ENCODE data around the gene PABPC3.

The PABPC3 gene

GRCh38 chr13:25095851-25096453, at the start of gene PABPC3:
TSS of gene PABPC3 (plus strand) at chr13:25096136. CDS start at chr13:25096199, 63 bp downstream.
- no peak for DNase-seq (ENCODE audit: low spot score)

- peak; percentile 13 for DNase-seq (ENCODE audit: low spot score)
Observed at GRCh38 chr13:25046274-25046984, 49.5 kb upstream of the PABPC3 start.

GRCh38 chr13:25046985-25047511, 48.9 kb upstream of the PABPC3 start:
- peak; percentile 69 for DNase-seq (ENCODE audit: low spot score)

- no peak for DNase-seq (ENCODE audit: low spot score)
Observed at GRCh38 chr13:25051065-25051464, 44.9 kb upstream of the PABPC3 start.

GRCh38 chr13:25059166-25059565, 36.8 kb upstream of the PABPC3 start:
- DNase-seq (ENCODE audit: low spot score), result no peak

- DNase-seq (ENCODE audit: low spot score), result no peak
Observed at GRCh38 chr13:25059958-25060357, 36.0 kb upstream of the PABPC3 start.

- DNase-seq (ENCODE audit: low spot score), result no peak
Observed at GRCh38 chr13:25062479-25062878, 33.5 kb upstream of the PABPC3 start.

GRCh38 chr13:25064396-25064795, 31.5 kb upstream of the PABPC3 start:
- DNase-seq (ENCODE audit: low spot score), result no peak

GRCh38 chr13:25065974-25066770, 29.8 kb upstream of the PABPC3 start:
- DNase-seq (ENCODE audit: low spot score), result no peak

- DNase-seq (ENCODE audit: low spot score), result no peak
Observed at GRCh38 chr13:25067064-25067463, 28.9 kb upstream of the PABPC3 start.

GRCh38 chr13:25068810-25069209, 27.1 kb upstream of the PABPC3 start:
- DNase-seq (ENCODE audit: low spot score), result no peak

GRCh38 chr13:25069236-25069635, 26.7 kb upstream of the PABPC3 start:
- no peak for DNase-seq (ENCODE audit: low spot score)

- DNase-seq (ENCODE audit: low spot score), result no peak
Observed at GRCh38 chr13:25069911-25070310, 26.0 kb upstream of the PABPC3 start.

- DNase-seq (ENCODE audit: low spot score), result no peak
Observed at GRCh38 chr13:25080773-25081172, 15.2 kb upstream of the PABPC3 start.

GRCh38 chr13:25084096-25084495, 11.8 kb upstream of the PABPC3 start:
- no peak for DNase-seq (ENCODE audit: low spot score)

- peak; percentile 83 for DNase-seq (ENCODE audit: low spot score)
Observed at GRCh38 chr13:25085125-25085742, 10.7 kb upstream of the PABPC3 start.

GRCh38 chr13:25088562-25089221, 7.2 kb upstream of the PABPC3 start:
- no peak for DNase-seq (ENCODE audit: low spot score)

GRCh38 chr13:25097426-25097825, 1.5 kb downstream of the PABPC3 start:
- DNase-seq (ENCODE audit: low spot score), result no peak

GRCh38 chr13:25103711-25104110, 7.8 kb downstream of the PABPC3 start:
- DNase-seq (ENCODE audit: low spot score), result no peak

GRCh38 chr13:25109341-25109740, 13.4 kb downstream of the PABPC3 start:
- DNase-seq (ENCODE audit: low spot score), result no peak

GRCh38 chr13:25110956-25111584, 15.1 kb downstream of the PABPC3 start:
- DNase-seq (ENCODE audit: low spot score), result no peak
